RWPE1 (cell line): ENCODE measurements around the gene ATXN1.

Experiments
- CTCF ChIA-PET: fragments of 350-600 bp; sonication (Branson Sonifier 250); formaldehyde crosslinking; extraction: SDS; loops from one replicate; lab custom pipeline; 2021; lab: Yijun Ruan, JAX
- POLR2A ChIA-PET: fragments of 400-600 bp; formaldehyde crosslinking; extraction: SDS; loops from one replicate; lab custom pipeline; 2020; ENCODE audit warnings: antibody characterized with exemption; ENCODE audit not compliant: low non-redundant PET; lab: Yijun Ruan, JAX
- DNase-seq: peaks from one replicate; pipeline ENCODE4 v3.0.0; 2012; ENCODE audit warnings: low spot score
- H3K27ac ChIP-seq: fragments of 450-650 bp; 2 replicates; pipeline ENCODE4 v1.5.1; 2017
- TF ChIP-seq, protein P1 (sequence below): fragments of 450-650 bp; conservative IDR thresholded peaks from 2 replicates; pipeline ENCODE4 v1.5.1; 2017; ENCODE audit warnings: low read depth, mild to moderate bottlenecking

Gene ATXN1

DNA sequence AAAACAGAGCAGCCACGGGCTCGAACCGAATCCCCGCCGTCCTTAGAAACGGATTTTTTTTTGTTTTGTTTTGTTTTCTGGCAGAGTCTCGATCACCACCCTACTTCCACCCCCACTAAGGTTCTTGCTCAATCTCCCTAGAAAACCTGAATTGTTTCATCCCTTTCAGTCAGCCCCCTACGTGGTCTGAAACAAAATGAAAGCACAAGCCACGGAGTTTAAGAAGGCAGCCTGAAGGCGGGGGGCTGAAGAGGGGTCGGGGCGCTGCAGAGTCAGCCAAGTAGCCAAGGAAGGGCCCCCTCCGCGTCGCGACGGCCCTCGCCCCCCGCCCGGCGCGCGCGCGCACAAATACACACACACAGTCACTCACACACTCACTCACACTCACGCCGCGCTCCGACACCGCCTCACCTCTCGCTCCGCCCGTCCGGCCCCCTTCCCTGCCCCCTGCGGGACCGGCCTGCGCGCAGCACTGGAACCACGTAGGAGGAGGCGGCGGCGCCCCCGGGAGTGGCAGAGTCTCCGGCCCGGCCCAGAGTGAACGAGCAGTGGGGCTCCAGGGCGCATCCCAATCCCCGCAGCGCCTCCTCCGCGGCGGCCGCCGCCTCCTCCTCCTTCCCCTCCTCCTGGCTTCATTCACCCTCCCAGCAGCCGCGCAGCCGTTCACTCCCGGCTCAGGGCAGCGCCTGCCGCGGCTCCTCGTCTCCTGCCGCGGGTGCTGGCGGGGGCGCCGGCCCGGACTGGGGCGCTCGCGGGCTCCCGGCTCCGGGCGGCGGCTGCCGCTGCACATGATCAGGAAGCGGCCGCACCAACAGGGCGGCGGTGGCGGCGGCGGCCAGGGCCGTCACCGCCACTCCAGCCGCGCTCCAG lies 1.4 kb downstream of the ATXN1 start:
- ChIA-PET POLR2A (interaction anchor here (0.6 to 0.9 kb wide), 3 partner anchors 10 to 133 kb away, joined by 3 to 4 read pairs (median 4); no protein-coding TSS in a partner anchor), CTCF (interaction anchor here (1.1 kb wide), 1 partner anchor 47 kb away, joined by 4 read pairs; no protein-coding TSS in a partner anchor)
- H3K27ac ChIP-seq: peak overlapping the region; percentile 93
- peak; percentile 65 for DNase-seq
- TF ChIP-seq, protein P1, sequence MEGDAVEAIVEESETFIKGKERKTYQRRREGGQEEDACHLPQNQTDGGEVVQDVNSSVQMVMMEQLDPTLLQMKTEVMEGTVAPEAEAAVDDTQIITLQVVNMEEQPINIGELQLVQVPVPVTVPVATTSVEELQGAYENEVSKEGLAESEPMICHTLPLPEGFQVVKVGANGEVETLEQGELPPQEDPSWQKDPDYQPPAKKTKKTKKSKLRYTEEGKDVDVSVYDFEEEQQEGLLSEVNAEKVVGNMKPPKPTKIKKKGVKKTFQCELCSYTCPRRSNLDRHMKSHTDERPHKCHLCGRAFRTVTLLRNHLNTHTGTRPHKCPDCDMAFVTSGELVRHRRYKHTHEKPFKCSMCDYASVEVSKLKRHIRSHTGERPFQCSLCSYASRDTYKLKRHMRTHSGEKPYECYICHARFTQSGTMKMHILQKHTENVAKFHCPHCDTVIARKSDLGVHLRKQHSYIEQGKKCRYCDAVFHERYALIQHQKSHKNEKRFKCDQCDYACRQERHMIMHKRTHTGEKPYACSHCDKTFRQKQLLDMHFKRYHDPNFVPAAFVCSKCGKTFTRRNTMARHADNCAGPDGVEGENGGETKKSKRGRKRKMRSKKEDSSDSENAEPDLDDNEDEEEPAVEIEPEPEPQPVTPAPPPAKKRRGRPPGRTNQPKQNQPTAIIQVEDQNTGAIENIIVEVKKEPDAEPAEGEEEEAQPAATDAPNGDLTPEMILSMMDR: peak; percentile 13; the same call in 1 of the 2 replicates

DNA sequence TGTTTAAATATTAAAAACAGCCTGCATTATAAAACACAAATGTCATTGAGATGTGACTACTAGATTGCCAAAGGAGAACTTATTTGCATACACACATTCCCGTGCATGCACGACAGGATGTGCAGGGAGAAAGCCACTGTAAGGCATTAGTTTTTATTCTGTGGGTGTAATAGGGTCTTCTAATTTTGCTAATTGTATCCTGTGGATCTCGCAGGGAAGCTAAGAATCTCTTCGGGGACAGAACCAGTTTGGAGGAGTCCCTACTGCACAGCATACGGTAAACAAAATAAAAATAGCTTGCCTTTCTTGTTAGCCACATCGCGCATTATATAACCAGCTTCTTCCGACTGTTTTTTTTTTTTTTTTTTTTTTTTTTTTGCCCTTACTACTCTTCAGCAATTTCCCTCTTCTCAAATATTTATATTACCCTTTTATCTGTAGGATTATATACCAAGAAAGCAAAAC lies 2.0 kb downstream of the ATXN1 start:
- no peak for DNase-seq
- CTCF ChIA-PET: interaction anchor here (0.6 to 1.6 kb wide), 4 partner anchors 20 to 286 kb away, joined by 3 to 4 read pairs (median 4); no protein-coding TSS in a partner anchor
- peak overlapping the region; percentile 93 for H3K27ac ChIP-seq

DNA sequence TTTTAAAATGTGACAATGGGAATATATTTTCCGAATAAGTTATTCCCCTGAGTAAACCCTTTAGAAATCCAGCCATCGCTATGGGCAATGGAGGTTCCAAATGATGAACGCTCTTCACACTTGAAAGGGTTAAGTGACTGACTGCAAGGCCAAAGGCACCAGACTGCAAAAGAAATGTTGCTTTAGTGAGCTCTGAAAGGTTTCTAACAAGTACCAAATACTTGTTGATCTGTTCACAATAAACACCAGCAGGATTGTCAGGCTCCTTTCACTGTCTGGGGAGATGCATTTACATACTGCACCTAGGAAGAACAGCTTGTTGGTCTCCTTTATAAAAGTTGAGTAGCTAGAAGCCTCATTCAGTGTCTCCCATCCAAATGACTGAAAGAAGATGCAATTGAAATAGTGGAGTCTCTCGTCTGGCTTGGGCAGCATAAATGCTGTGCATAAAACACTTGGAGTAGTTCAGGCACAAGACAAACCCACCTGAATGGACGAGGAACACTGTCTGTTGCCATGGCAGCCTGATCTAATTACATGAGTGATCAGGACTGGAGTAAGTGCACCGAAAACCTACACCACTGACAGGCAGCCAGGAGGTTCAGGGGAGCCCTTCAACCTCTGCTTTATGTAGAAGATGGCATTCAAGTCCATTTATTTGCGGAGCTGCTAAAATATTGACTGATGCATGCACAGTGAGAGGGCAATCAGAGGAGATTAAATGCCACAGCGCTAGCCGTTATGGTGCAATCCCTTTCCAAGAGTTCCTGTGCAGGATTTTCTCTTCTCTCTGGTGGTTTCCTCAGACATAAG lies 2.9 kb downstream of the ATXN1 start:
- ChIA-PET POLR2A (interaction anchor here (0.9 kb wide), 1 partner anchor 18 kb away, joined by 4 read pairs; no protein-coding TSS in a partner anchor), CTCF (interaction anchor here (0.6 to 1.6 kb wide), 3 partner anchors 19 to 45 kb away, joined by 3 to 4 read pairs (median 4); no protein-coding TSS in a partner anchor)
- H3K27ac ChIP-seq: no peak overlapping the region
- DNase-seq: no peak
- TF ChIP-seq, protein P1: no peak

More for the DNA sequence above, 2.0 kb downstream of the ATXN1 start:
- TF ChIP-seq, protein P1: no peak
- POLR2A ChIA-PET: interaction anchor here (0.6 to 0.9 kb wide), 6 partner anchors 9 to 990 kb away, joined by 3 to 8 read pairs (median 4); no protein-coding TSS in a partner anchor

DNA sequence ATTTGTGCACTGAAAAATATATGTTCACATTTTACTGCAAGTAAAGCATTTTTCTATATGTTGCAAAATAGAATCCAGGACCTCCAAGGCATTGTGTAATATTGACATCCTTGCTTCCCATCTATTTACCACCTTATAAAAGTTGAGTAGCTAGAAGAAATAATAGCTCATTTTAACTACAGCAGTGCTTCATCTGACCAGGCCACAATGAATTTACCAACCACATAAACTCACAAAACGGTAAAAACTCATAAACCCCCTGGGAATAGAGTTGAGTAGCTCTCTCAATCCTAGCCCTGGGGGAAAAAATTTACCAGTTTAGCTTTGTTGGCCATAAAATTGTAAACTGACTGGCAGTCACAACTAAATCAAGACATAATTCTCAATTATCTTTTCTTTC lies 3.9 kb downstream of the ATXN1 start:
- no peak for DNase-seq
- POLR2A ChIA-PET: no interaction called here
- TF ChIP-seq, protein P1: no peak
- CTCF ChIA-PET: interaction anchor here (1.4 kb wide), 1 partner anchor 39 kb away, joined by 3 read pairs; no protein-coding TSS in a partner anchor
- H3K27ac ChIP-seq: no peak overlapping the region

DNA sequence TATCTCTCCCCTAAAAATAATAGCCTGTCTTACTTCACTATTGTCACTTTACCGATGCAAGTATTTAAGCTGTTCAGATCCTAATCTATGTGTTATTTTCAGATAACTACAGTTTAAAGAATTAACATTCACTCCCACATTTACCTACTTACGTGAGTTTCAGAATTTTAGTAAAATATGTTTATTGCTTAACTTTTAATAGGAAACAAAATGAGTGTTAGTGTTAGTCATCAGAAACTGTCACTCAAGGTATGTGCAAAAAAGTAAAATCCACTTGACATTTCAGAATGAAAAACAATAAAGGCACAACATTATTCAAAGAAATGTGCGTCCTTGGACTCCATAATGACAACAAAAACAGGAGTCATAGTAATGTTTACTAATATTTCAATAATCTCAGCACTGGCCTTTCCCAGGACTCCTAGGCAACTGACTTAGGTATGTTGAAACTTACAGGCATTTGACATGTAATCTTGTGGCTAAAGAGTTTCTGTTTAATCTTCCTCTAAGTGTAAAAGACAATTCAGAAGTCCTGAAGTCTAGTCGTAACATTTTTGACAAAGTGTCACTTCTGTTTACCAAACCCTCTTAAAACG lies 4.5 kb downstream of the ATXN1 start:
- POLR2A ChIA-PET: no interaction called here
- CTCF ChIA-PET: interaction anchor here (1.4 kb wide), 1 partner anchor 38 kb away, joined by 3 read pairs; no protein-coding TSS in a partner anchor
- TF ChIP-seq, protein P1: no peak
- H3K27ac ChIP-seq: no peak overlapping the region
- no peak for DNase-seq
